Embryonic facial prominence (tissue), 1 donor: ENCODE measurements around the gene HMG20A.

ENCODE experiments used
- DNase-seq: peaks from one replicate; pipeline ENCODE4 v3.0.0-alpha.2; 2016; ENCODE audit errors: extremely low spot score

Gene HMG20A

DNA sequence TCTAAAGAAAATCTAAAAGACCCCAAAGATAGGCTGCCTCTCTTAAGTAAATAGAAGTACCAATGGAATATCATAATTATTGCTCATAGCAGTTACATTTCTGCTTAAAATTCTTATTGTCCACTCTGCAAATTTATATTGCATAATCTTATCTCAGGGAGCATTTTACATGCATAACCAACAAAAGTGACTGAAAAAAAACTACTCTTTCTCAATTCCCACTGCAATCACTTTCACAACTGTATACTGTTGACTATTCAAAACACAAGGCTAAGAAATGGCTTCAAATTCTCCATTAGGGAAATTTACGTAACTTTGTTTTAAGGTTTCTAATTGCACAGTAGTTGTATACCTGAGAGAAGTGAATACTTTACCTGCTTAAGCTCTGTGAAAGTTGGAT lies 56.3 kb downstream of the HMG20A start:
- no peak for DNase-seq

DNA sequence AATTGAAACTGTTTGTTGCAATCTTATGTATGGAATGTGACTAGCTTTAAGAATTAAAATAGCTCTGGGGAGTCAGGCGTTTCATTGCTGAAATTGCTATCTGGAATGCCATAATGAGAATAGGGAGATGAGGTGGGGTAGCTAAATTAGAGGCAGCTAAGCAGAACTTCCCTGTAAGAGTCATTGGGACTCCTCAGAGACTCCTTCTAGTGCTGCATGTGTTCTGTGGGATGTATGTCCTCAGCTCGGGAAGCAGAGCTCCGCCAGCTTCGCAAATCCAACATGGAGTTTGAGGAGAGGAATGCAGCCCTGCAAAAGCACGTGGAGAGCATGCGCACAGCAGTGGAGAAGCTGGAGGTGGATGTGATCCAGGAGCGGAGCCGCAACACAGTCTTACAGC lies 57.4 kb downstream of the HMG20A start:
- DNase-seq, result no peak

DNA sequence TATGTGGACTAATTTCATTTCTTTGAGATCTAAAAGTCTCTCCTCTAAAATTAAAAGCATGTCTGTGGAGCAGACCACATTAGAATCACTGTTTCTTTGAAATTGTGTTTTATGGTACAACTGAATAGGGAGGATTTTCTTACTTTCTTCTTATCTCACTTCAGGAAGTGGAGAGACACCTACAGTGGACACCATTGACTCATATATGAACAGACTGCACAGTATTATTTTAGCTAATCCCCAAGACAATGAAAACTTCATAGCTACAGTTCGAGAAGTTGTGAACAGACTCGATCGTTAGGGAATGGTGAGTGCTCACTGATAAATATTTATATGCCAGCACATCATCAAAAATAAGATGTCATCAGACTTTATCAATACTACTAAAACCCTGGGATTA lies 58.3 kb downstream of the HMG20A start:
- no peak for DNase-seq

DNA sequence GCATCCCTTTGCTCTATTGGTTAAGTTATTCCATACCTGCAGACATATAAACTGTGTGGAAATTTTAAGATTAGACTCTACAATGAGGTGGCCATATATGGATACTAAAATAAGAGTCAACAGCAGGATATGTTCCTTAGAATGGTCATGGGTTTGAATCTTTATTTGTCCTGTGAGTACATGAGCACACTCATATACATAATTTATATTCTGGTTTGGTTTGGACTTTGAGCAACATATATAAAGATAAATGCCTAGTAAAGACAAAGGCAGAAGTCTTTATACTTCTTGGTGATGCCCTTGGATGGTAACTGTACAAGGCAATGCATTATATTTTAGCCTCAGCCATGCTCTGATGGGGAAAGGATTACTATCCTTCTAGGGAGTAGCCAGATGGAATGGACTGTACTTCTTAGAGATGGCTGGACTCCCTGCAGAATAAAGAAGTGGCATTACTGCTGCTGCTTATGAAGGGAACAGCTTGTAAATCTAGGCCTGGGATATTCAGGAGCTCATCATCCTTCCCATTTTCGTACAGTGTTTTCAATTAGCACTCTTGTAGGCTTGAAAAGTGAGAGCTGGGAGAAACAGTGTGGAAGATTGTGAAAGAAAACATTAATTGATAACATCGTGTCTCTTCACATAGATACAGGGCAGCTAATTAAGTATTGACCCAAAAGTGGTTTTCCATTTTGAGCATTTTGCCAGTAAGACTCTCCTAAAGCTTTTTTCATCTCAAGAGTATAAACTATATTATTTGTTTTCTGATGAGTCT lies 60.4 kb downstream of the HMG20A start:
- DNase-seq, result no peak

DNA sequence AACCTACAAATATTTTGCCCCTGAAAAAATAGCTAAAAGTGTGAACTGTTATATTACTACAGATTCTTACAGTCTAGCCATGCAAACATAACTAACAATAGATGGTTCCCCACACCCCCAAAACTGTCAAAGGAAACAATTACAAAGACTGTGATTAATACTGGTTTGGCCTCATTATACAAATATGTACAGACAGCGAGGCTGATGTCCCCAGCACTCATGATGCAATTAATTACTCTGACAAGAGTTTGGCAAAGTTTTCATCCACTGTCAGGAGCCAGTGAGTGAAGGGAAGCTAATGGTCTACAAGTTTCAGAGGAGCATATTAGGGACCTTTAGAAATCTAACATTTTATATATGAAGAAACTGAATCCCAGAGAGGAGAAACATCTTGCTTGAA lies 61.0 kb downstream of the HMG20A start:
- no peak for DNase-seq

DNA sequence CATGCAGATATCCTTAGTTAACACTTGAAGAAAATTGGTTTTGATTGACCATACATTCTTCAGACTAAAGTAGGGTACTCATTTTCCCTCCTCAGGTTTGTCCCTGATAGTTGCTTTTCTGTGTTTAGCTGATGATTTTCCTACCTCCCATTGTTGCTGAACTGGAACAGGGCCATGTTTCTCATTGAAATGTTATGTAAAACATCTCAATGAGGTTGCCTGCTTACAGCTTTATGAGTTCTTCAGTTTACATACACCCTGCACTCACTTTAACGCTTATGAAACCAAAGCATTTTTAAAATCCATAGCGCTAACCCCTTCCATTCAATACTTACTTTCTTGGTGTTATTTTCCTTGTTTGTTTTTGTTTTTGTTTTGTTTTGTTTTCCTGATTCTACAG lies 61.9 kb downstream of the HMG20A start:
- no peak for DNase-seq

DNA sequence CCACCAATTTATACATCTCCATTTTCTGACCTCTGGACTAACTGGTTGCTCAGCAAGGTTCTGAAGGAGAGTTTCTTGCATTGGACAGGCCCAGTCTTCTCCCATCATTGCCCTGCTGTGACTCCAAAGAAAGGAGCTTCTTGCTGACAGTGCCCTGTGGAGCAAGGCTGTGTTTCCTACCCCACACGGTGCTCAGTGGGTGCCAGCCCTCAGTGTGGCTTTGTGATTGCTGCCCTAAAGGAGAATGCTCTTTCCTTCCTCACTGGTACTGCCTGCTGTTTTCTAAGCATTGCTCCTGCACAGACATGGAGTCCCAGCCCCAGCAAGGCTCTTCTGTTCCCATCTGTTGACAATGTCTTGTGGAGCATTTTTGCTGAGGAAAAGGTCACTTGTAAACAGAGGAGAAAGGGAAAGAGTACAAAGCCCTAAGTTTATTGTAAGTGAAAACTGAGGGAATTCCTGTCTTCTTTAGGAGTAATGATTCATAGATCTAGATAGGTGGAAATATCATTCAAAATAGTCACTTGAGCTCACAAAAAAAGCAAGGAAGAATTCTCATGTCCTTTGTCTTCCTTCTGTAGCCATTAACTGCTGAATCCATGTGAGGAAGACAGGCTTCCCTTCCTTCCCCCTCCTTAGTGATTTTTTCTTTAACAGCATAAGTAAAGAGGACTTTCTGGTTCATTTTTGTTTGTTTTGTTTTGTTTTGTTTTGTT lies 62.9 kb downstream of the HMG20A start:
- DNase-seq, result no peak

DNA sequence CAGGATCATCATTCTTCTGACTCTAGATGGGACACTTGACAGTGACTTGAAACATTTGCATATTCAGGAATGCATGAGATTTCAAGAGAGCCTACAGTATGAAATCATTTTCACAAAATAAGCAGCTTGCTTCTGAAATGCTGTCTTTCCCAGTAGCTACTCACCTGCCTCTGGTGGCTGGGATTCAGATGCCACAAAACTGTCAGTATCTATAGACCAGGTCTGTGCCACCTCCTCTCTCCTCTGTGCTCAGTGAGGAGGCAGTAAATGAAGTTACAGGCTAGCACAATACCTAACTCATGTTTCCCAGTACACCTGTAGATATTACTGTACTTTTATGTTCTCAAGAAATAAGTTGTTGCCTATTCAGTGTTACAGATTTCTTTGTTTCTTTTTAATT lies 64.3 kb downstream of the HMG20A start:
- DNase-seq, result no peak

DNA sequence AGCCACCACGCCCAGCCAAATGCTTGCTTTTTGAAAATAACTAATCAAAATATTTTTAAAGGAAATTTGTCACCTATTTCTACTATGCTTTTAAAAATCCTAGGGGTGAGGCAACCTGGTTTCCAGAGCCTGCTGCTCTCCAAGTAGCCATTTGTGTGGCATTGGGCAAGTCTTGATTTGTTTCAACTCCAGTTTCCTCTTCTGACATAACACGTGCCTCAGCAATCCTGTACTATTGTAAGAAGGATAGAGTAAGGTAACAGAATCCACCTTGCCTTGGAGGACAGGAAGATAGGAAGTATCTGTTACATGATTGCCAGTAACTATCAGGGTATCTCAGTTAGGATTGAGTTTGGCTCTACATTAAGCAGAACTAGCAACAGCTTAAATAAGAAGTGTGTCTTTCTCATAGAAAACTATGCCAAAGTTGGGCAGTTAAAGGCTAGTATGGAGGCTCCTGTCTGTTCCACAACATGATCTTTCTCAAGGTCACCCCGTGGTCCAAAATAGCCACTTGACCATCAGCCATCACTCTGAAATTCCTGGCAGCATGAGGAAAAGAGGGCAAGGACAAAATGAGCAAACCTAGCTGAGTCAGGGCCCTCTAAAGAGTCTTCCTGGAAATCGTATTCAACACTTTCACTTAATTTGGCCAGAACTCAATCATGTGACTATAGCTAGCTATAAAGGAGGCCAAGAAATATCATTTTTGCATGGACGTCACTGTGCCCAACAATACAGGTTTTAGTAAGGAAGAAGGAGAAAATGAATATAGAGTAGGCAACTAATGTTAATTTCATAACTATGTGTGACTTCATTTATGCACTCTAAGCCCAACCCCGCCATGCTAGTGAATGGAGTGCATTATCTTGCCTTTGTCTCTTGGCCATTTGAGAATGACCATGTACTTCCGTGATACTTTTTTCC lies 66.1 kb downstream of the HMG20A start:
- DNase-seq, result no peak

DNA sequence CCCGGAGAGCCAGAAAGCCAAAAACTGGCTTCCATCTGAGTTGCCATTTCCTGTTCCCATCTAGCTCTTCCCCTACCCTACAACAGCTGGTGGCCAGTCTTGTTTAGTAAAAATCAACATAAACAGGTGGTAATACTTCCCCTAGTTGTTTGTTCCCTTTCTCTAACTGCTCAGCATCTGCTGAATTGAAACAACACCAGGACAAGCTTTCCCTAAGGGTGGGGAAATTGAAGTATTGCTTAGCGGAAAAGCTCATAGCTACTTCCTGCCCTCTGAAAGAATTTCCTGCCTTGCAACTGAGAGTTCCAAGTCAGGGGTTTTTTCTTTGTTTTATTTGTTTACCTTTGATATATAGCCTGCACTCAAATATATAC lies 66.8 kb downstream of the HMG20A start:
- DNase-seq, result no peak

DNA sequence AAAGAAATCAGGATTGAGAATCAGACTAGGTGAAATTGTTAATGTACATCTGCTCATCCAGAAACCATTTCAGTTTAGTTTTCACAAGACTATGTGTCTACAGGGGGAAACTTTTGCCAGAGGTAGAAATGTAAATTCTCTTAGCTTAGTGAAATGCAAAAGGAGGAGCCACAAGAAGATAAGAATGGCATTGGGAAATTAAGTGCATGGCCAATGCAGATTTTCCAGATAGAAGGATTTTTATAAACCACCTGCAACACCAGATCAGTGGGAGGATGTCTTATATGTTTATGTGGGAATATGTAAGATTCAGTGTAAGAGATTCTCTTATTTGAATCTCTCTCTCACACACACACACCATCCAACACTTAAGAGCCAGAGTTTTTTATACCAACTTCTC lies 67.2 kb downstream of the HMG20A start:
- no peak for DNase-seq

DNA sequence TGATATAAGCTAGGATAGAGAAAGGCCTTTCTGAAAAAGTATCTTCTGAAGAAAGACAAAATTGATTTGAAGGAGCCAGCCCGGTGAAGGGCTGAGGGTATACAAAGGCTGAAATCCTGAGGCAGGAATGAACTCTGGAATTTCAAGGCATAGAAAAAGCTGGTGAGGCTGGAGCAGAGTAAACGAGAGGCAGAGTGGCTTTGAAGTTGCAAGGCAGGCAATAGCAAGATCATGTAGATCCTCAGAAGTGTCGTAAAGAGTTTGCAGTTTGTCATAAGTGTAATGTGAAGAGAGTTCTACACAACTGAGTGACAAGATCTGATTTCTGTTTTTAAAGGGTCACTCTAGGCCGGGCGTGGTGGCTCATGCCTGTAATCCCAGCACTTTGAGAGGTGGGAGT lies 69.0 kb downstream of the HMG20A start:
- DNase-seq, result no peak

DNA sequence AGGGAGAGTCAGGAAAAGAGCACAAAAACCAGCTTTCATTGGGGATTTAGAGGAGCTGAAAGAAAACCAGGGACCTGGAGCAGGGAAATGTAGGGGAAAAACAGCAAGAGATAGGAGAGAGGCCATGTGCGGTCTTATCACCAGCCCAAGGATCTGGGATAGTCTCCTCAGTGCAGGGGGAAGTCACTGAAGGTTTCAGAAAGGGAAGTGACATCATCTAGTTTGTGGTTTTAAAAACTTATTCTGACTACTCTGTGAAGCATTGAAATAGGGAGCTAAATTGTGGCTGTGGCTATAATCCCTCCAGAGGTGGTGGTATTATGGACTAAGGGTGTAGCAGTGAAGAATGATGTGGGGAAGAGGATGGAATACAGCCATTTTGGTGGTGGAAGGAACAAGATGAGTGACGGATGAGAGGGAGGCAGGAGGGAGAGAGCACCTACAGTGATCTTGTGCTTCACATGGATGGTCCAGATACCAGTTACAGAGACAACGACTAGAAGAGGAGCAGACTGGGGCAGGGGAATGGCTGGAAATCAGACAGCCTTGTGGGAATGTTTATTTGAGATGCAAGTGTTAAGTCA lies 72.7 kb downstream of the HMG20A start:
- DNase-seq, result no peak

DNA sequence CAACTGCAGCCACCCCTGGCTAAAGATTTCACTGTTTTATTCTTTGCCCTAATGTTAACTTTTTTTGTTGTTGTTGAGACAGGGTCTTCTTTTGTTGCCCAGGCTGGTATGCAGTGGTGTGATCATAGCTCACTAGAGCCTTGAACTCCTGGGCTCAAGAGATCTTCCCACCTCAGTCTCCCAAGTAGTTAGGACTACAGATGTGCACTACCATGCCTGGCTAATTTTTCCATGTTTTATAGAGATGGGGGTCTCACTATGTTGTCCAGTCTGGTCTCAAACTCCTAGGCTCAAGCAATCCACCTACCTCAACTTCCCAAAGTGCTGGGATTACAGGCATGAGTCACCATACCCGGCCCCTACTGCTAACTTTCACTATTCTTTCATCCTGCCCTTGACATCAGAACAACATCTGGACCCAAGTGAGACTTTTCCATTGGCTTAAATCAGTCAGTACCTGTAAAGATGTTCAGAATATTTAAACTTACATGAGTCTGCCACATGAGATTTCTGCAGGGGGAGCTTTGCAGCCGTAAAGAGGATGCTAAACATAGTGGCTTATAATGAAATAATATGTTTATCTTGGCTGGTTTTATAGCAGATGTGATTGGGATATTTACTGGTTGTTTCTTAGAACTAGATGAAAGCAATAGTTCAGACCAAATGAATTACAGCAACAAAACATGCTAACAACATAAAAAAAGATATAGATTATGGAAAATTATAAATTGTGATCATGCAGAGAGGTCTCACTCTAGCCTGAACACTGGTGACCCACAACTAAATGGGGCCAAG lies 73.6 kb downstream of the HMG20A start:
- no peak for DNase-seq

DNA sequence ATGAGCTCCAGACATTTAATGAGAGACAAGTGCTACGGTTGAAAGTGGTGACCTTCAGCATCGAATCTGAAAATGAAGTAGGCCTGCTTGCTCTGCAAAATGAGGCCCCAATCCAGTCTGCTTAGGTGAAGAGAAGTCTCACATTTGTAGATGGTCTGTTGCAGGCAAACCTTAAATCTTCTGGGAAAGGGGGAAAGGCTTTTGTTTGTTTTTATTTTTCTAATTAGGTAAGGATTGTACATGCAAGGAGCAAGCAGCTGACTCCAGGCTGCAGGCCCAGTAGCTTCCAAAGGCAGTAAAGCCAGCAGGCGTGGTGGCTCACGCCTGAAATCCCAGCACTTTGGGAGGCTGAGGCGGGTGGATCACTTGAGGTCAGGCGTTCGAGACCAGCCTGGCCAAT lies 74.3 kb downstream of the HMG20A start:
- DNase-seq, result no peak

DNA sequence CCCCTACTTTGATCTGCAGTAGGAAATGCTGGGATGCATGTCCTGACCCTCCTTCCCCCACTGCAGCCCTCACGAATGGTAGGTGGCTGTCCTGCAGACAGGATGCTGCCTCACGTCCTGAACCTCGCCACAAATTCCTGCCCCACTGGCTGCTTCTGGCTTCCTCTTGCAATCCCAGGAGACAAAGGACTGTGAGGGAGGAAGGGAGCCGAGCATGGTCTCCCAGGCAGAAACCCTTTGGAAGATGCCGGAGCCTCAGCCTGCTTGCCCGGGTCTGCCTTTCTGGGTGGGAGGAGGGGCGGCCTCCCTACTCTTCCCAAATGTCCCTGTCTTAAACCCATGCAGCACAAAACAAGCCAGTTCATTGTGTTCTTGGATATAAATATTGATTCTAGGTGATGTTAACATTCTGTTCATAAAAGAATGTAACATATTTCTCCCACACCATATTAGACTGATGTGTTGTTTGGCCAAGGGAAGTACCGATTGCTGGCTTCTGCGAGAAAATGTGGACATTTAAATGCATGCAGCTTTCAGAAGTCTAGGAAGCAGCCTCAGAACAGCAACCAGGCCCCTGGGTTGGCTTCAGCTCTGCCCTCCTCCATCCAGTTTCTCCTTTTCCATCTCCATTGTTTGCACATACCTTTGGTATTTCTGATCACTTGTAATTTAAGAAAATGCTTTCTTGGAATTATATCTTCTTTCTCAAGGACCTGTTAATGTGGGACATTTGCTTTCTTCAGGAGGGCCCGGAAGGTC lies 75.3 kb downstream of the HMG20A start:
- no peak for DNase-seq

DNA sequence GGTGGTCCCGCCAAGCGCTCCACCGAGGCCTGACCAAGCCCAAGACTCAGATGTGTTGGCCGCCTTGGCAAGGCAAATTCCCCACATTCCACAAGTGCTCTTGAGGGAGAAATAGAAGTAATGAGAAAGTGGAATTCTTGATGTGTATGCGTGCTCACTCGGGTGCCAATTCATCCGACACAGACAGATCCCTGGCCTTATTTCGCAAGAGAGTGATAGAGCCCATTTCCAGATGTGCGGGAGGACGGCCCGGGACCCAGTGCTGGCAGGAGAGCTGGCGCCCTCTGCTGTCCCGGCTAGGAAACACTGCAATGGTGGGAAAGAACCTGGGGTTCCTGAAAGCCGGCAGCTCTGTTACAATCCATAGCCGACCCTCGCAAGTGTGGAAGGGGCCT lies 76.0 kb downstream of the HMG20A start:
- peak; percentile 88 for DNase-seq

DNA sequence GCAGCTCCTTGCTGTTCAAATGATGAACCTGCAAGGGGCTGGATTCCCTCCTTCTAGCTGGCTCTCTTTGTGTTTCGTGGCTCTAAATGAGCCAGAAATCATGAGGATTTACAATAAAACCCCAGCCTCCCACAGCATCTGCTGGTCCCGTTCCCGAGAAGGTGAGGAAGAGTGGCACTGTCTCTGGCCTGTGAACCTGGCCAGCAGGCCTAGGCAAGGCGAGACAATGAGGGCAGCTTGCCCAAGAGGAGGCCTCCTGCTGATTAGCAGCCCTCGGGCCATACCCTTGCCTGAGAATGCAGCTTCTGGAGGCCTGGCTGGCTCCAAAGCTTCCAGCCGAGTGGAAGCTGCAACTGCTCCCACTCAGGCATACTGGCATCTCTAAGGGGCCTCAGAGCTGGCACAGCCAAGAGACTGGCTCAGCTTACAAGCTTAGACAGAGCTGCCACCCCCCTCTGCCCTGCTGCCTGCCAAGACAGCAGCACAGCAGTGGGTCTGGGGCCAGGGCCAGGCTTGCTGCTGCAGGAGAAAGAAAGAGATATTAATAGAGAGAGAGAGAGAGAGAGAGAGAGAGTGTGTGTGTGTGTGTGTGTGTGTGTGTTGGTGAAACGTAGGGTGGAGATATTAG lies 76.5 kb downstream of the HMG20A start:
- peak; percentile 31 for DNase-seq

DNA sequence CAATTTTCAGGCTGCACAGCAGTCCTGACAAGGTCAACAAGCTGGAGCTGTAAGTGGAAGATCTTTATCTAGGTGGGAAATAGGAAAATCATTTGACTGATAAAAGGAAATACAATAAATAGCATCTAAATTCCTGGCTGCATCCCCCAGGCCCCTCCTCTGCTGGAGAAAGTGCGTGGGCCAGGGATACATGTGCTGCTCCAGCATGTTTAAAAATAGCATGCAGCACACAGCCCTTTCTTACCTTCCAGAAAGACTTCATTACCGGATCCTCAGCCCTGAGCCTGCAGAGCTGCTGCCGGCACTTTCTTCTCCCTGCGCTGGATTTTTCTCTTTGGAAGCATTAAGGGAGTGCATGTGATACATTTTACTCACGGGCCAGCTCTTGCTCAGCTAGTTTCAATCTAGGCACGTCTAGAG lies 77.3 kb downstream of the HMG20A start:
- DNase-seq, result peak; percentile 60
